Fibroblast of pulmonary artery (primary cell): ENCODE measurements around the gene MRPL10.

Source experiments
- DNase-seq: peaks from one replicate; pipeline ENCODE4 v3.0.0-alpha.2; 2010; ENCODE audit warnings: low read depth
- H3K4me3 ChIP-seq: replicated peaks from 2 replicates; pipeline ENCODE4 v1.5.1; 2011; ENCODE audit warnings: low read depth, mild to moderate bottlenecking, control low read depth, low read length, moderate library complexity
- TF ChIP-seq, protein P1 (sequence below): IDR thresholded peaks from 2 replicates; pipeline ENCODE4 v1.5.1; 2011; ENCODE audit warnings: mild to moderate bottlenecking, control low read depth, low read length, inconsistent platforms; ENCODE audit errors: missing control alignments

The MRPL10 gene

GRCh38 chr17:47808036-47808829, 23.1 kb downstream of the MRPL10 start:
- H3K4me3 ChIP-seq: no peak overlapping the region
- no peak for DNase-seq
- TF ChIP-seq, protein P1, sequence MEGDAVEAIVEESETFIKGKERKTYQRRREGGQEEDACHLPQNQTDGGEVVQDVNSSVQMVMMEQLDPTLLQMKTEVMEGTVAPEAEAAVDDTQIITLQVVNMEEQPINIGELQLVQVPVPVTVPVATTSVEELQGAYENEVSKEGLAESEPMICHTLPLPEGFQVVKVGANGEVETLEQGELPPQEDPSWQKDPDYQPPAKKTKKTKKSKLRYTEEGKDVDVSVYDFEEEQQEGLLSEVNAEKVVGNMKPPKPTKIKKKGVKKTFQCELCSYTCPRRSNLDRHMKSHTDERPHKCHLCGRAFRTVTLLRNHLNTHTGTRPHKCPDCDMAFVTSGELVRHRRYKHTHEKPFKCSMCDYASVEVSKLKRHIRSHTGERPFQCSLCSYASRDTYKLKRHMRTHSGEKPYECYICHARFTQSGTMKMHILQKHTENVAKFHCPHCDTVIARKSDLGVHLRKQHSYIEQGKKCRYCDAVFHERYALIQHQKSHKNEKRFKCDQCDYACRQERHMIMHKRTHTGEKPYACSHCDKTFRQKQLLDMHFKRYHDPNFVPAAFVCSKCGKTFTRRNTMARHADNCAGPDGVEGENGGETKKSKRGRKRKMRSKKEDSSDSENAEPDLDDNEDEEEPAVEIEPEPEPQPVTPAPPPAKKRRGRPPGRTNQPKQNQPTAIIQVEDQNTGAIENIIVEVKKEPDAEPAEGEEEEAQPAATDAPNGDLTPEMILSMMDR: no peak

DNA sequence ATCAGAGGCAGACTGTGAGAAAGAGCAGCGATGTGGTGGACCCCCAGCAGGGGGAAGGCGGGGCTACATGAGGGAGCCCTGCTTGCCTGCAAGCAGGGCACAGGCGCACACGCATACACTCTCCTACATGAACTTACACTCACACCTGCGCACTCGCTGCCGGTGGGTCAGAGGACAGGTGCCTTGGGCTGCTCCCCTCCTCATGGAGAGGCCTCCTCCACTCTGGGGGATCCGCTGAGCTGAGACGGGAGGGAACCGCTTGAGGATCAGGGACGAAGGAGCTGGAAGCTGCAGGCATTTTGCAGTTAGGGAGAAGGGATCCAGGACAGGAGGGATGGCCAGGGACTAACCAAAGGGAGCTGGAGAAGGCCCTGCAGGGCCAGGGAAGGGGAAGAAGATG, 23.9 kb downstream of the MRPL10 start:
- H3K4me3 ChIP-seq: no peak overlapping the region
- no peak for DNase-seq
- TF ChIP-seq, protein P1: no peak

DNA sequence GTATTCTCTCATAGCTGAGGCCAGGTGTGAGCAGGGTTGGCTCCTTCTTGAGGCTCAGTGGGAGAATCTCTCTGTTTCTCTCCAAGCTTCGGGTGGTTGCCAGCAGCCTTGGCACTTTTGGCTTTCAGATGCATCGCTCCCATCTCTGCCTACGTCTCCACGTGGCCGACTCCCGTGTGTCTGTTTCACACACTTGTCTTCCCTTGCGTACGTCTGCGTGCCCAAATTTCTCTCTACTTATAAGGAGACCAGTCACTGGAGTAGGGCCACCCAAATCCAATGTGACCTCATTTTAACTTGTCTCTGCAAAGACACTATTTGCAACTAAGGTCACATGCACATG, 24.5 kb downstream of the MRPL10 start:
- TF ChIP-seq, protein P1: no peak
- no peak for DNase-seq
- no peak overlapping the region for H3K4me3 ChIP-seq

- no peak overlapping the region for H3K4me3 ChIP-seq
- DNase-seq: no peak
- TF ChIP-seq, protein P1: no peak
These were observed 25.1 kb downstream of the MRPL10 start for GRCh38 chr17:47806026-47806912.

GRCh38 chr17:47804461-47804860, 26.9 kb downstream of the MRPL10 start:
- DNase-seq: no peak
- no peak overlapping the region for H3K4me3 ChIP-seq
- TF ChIP-seq, protein P1: no peak

DNA sequence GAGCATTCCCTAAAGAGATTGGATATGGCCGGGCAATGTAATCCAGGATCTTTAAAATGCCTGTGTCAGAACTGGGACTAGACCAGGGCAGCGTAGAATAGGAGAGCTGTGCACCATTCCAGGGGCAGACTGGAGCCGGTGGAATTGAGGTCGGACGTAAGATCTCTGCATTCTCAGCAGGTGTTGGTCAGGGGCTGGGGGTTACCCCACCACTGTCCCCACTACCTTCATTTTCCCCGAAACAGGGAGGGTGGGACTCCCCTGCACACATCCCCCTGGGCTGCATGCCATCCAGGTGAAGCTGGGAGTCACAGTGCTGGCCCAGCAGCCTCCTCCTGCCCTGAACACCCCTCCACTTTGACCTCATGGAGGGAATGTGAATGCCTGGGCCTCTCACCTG, 27.6 kb downstream of the MRPL10 start:
- TF ChIP-seq, protein P1: no peak

More for the DNA sequence above, 27.6 kb downstream of the MRPL10 start:
- no peak overlapping the region for H3K4me3 ChIP-seq
- no peak for DNase-seq
